ENCODE data around the gene GSTM2.

DNA sequence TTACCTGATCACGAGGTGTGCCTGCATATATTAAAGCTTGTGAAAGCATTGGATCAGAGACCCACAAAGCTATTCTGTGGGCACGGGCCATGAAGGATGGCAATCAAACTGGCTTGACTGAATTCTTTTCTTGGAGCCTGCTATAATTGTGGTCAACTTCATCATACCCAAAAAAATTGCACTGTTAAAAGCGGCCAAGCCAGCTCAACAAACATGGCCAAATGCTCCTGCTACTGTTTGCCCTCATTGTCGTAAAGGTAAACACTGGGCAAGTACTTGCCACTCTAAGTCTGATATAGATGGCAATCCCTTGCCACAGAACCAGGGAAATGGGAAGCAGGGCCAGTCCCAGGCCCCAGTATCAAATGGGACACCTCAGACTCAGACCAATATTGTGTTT is 37.6 kb downstream of the GSTM2 start:
- TF ChIP-seq, protein P1, sequence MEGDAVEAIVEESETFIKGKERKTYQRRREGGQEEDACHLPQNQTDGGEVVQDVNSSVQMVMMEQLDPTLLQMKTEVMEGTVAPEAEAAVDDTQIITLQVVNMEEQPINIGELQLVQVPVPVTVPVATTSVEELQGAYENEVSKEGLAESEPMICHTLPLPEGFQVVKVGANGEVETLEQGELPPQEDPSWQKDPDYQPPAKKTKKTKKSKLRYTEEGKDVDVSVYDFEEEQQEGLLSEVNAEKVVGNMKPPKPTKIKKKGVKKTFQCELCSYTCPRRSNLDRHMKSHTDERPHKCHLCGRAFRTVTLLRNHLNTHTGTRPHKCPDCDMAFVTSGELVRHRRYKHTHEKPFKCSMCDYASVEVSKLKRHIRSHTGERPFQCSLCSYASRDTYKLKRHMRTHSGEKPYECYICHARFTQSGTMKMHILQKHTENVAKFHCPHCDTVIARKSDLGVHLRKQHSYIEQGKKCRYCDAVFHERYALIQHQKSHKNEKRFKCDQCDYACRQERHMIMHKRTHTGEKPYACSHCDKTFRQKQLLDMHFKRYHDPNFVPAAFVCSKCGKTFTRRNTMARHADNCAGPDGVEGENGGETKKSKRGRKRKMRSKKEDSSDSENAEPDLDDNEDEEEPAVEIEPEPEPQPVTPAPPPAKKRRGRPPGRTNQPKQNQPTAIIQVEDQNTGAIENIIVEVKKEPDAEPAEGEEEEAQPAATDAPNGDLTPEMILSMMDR (IDR thresholded peaks at IDR 0.05; ENCODE audit: low read depth, low read length, missing input control), result no peak
- peak; percentile 46 for TF ChIP-seq YY1 (IDR thresholded peaks at IDR 0.05)
- TF ChIP-seq NR2F2 (IDR thresholded peaks at IDR 0.05), result no peak
- TF ChIP-seq, protein P2, sequence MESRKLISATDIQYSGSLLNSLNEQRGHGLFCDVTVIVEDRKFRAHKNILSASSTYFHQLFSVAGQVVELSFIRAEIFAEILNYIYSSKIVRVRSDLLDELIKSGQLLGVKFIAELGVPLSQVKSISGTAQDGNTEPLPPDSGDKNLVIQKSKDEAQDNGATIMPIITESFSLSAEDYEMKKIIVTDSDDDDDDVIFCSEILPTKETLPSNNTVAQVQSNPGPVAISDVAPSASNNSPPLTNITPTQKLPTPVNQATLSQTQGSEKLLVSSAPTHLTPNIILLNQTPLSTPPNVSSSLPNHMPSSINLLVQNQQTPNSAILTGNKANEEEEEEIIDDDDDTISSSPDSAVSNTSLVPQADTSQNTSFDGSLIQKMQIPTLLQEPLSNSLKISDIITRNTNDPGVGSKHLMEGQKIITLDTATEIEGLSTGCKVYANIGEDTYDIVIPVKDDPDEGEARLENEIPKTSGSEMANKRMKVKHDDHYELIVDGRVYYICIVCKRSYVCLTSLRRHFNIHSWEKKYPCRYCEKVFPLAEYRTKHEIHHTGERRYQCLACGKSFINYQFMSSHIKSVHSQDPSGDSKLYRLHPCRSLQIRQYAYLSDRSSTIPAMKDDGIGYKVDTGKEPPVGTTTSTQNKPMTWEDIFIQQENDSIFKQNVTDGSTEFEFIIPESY (IDR thresholded peaks at IDR 0.05), result no peak
- TF ChIP-seq TAF1 (conservative IDR thresholded peaks at IDR 0.05), result no peak
- TF ChIP-seq, protein P3, sequence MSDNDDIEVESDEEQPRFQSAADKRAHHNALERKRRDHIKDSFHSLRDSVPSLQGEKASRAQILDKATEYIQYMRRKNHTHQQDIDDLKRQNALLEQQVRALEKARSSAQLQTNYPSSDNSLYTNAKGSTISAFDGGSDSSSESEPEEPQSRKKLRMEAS (IDR thresholded peaks at IDR 0.05), result no peak
- no peak for TF ChIP-seq RAD21 (IDR thresholded peaks at IDR 0.05)
- TF ChIP-seq EGR1 (IDR thresholded peaks at IDR 0.05; ENCODE audit: low read depth in 2 of 2), result no peak
- TF ChIP-seq RXRA (IDR thresholded peaks at IDR 0.05), result peak in 1 of 2 donors; percentile 20
- no peak for TF ChIP-seq ATF3 (IDR thresholded peaks at IDR 0.05)

All from liver (tissue), 3 donors.